CD14-positive monocyte (primary cell): ENCODE results near the gene NUP210. TPM values are rescaled to one million over a fixed set of nuclear protein-coding genes. Genes with fewer than 3 reads are reported as not detected.
A peak's percentile ranks its signal among the peaks of the same experiment; 100 is the strongest.

Experiments used
- DNase-seq, 3 donors: peaks; one replicate each; pipeline ENCODE4 v3.0.0-alpha.2; 2011 to 2022
- H2AFZ ChIP-seq: 2 replicates; pipeline ENCODE4 v1.6.0; 2012; ENCODE audit warnings: mild to moderate bottlenecking, low read depth, low read length, inconsistent platforms; ENCODE audit not compliant: insufficient read depth, poor library complexity, severe bottlenecking
- H3K27ac ChIP-seq, 2 donors: 1 replicate in 1 of 2; 2 replicates in 1 of 2; pipeline ENCODE4 v1.5.1; 2012 to 2013; ENCODE audit warnings: low read length in 2 of 2, control low read depth in 1 of 2, inconsistent platforms in 1 of 2, low read depth in 1 of 2, mild to moderate bottlenecking in 1 of 2
- H3K27me3 ChIP-seq, 2 donors: one replicate each; pipeline versions ENCODE4 v1.6.0 to v1.6.1; 2011 to 2013; ENCODE audit warnings: low read length in 2 of 2; ENCODE audit not compliant: control insufficient read depth in 2 of 2, insufficient read depth in 2 of 2
- H3K36me3 ChIP-seq, 2 donors: replicated peaks in 1 of 2; 1 replicate in 1 of 2; 2 replicates in 1 of 2; pipeline versions ENCODE4 v1.5.1 to v1.6.1; 2012 to 2013; ENCODE audit warnings: low read length in 2 of 2, control low read depth in 1 of 2, inconsistent platforms in 1 of 2, mild to moderate bottlenecking in 1 of 2; ENCODE audit not compliant: insufficient read depth in 2 of 2, control insufficient read depth in 1 of 2
- H3K4me1 ChIP-seq, 2 donors: 1 replicate in 1 of 2; 2 replicates in 1 of 2; pipeline versions ENCODE4 v1.5.1 to v1.6.1; 2012 to 2013; ENCODE audit warnings: low read length in 2 of 2, control low read depth in 1 of 2, inconsistent platforms in 1 of 2, mild to moderate bottlenecking in 1 of 2, moderate library complexity in 1 of 2; ENCODE audit not compliant: insufficient read depth in 2 of 2, control insufficient read depth in 1 of 2
- H3K4me2 ChIP-seq: replicated peaks from 2 replicates; pipeline ENCODE3; 2012; ENCODE audit warnings: low read length, moderate library complexity, mild to moderate bottlenecking; ENCODE audit not compliant: poor library complexity, severe bottlenecking; ENCODE audit errors: extremely low read depth
- H3K4me3 ChIP-seq, 3 experiments: fragments of 200-600 bp in 1 of 3; sonication (generic) in 1 of 3; replicated peaks in 1 of 3; 1 replicate in 2 of 3; 2 replicates in 1 of 3; pipeline ENCODE4 v1.5.1; 2011 to 2013; ENCODE audit warnings: low read length in 3 of 3, mild to moderate bottlenecking in 3 of 3, control low read depth in 2 of 3, low read depth in 2 of 3, inconsistent platforms in 1 of 3, moderate library complexity in 1 of 3
- H3K79me2 ChIP-seq: 2 replicates; pipeline ENCODE4 v1.6.0; 2012; ENCODE audit warnings: mild to moderate bottlenecking, control low read depth, inconsistent platforms, low read length, moderate library complexity; ENCODE audit not compliant: insufficient read depth
- H3K9ac ChIP-seq: 2 replicates; pipeline ENCODE4 v1.6.0; 2017; ENCODE audit warnings: low read length, mild to moderate bottlenecking; ENCODE audit not compliant: insufficient read depth, poor library complexity, severe bottlenecking
- H3K9me3 ChIP-seq, 2 donors: replicated peaks in 1 of 2; 1 replicate in 1 of 2; 2 replicates in 1 of 2; pipeline versions ENCODE4 v1.5.1 to v1.6.1; 2012 to 2013; ENCODE audit warnings: low read length in 2 of 2, control low read depth in 1 of 2; ENCODE audit not compliant: control insufficient read depth in 1 of 2, insufficient read depth in 1 of 2
- H4K20me1 ChIP-seq: 2 replicates; pipeline ENCODE4 v1.6.0; 2012; ENCODE audit warnings: mild to moderate bottlenecking, low read length, control low read depth, moderate library complexity; ENCODE audit not compliant: insufficient read depth
- H3K27ac Mint-ChIP-seq, 7 donors: one replicate each; pipeline ENCODE4 v1.8.0; 2020; ENCODE audit warnings: mild to moderate bottlenecking in 7 of 7, mixed read lengths in 7 of 7, moderate library complexity in 6 of 7, inconsistent platforms in 2 of 7
- H3K27me3 Mint-ChIP-seq, 3 donors: one replicate each; pipeline ENCODE4 v1.8.0; 2021 to 2022; ENCODE audit warnings: low read depth in 3 of 3, mild to moderate bottlenecking in 3 of 3, mixed read lengths in 3 of 3, moderate library complexity in 3 of 3, inconsistent platforms in 1 of 3
- H3K36me3 Mint-ChIP-seq, 2 donors: one replicate each; pipeline ENCODE4 v1.8.0; 2020; ENCODE audit warnings: mixed read lengths in 2 of 2, inconsistent platforms in 1 of 2, mild to moderate bottlenecking in 1 of 2
- H3K4me1 Mint-ChIP-seq: one replicate; pipeline ENCODE4 v1.8.0; 2020; ENCODE audit warnings: mild to moderate bottlenecking, mixed read lengths
- H3K4me3 Mint-ChIP-seq, 2 donors: one replicate each; pipeline ENCODE4 v1.8.0; 2020; ENCODE audit warnings: mild to moderate bottlenecking in 2 of 2, mixed read lengths in 2 of 2, moderate library complexity in 1 of 2
- H3K9me3 Mint-ChIP-seq, 7 donors: one replicate each; pipeline ENCODE4 v1.8.0; 2020 to 2022; ENCODE audit warnings: mixed read lengths in 7 of 7, mild to moderate bottlenecking in 6 of 7, moderate library complexity in 6 of 7, inconsistent platforms in 2 of 7
- WGBS: methylation state at CpG from one replicate; pipeline ENCODE4 v1.1.5; 2013; ENCODE audit warnings: missing lambda C conversion rate; ENCODE audit not compliant: insufficient coverage; 5-methylcytosine and 5-hydroxymethylcytosine counted together
- intact Hi-C, 2 donors: fragments of 100-400 bp; cut with micrococcal nuclease; formaldehyde crosslinking; loops; one replicate each; pipeline versions ENCODE4 v1.15.0 to v1.15.1; 2023
- polyA plus RNA-seq, 3 donors: library from polyadenylated mRNA; depleted of rRNA in 1 of 3; unstranded in 2 of 3; stranded (reverse) in 1 of 3; fragments of 300-500 nt in 2 of 3; fragments of >200 nt in 1 of 3; fragmentation: Illumina TruSeq in 2 of 3; gene quantifications; 1 replicate in 2 of 3; 2 replicates in 1 of 3; pipeline ENCODE4 v1.2.3, GENCODE V29; 2012 to 2021
- TF ChIP-seq, protein P1 (sequence below): fragments of 200-600 bp; IDR thresholded peaks from one replicate; pipeline ENCODE4 v1.8.0; 2022; ENCODE audit warnings: antibody characterized with exemption, mild to moderate bottlenecking

NUP210 gene
- polyA plus RNA-seq, 3 donors, result 7.9 to 43.5 (median 13.0) TPM

DNA sequence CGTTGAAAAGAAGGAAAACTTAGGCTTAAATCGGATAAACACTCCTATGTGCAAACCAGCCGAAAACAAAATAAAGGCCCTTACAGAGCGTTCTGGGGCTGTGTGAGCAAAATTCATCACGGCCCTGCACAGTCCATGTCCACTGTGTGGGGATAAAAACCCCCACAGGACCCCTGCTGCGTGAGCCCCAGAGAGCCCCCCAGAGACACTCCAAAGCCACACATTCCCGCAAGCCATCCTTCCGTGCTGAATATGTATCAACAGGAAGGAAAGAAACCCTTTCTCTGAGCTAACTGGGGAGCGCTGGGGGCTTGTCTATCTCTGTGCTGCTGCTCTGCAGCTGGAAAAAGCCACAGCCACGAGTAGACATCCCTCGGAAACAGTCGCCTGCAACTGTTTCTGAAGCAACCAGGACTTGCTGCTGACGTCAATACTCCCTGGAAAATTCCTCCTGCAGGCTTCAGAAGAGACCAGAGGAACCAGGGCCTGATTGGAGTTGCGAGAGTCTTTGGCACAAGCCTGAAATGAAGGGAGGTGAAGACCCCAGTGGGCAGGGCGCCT lies 72.7 kb downstream of the NUP210 start:
- Mint-ChIP-seq H3K4me3 (no peak overlapping the region), H3K27me3 (no peaks in the 10 kb centered on the region), H3K27ac (peak overlapping the region in 5 of 7 donors; percentile 32 to 85 (median 63)), H3K4me1 (peaks cover 33% of the 10 kb centered on the region), H3K36me3 (peaks cover 76 to 97% of the 10 kb centered on the region in 2 donors), H3K9me3 (no peaks in the 10 kb centered on the region)
- Histone ChIP-seq H3K9ac (no peak overlapping the region), H2AFZ (no peak overlapping the region), H3K4me2 (no peak overlapping the region), H4K20me1 (peaks cover 7% of the 10 kb centered on the region), H3K36me3 (peaks cover 78 to 95% of the 10 kb centered on the region in 2 donors), H3K27me3 (no peaks in the 10 kb centered on the region), H3K27ac (peak overlapping the region in 1 of 2 donors; percentile 59), H3K9me3 (no peaks in the 10 kb centered on the region), H3K4me1 (peaks cover 22 to 23% of the 10 kb centered on the region in 2 donors), H3K79me2 (no peaks in the 10 kb centered on the region), H3K4me3 (no peak overlapping the region)
- DNase-seq, result no peak
- intact Hi-C loops, result loop anchor here in 1 of 2 donors (5.0 kb wide), 1 partner anchor 105 kb away; no protein-coding TSS in a partner anchor
- 68% methylated on average over 13 of the region's 15 CpGs for WGBS
- TF ChIP-seq, protein P1, sequence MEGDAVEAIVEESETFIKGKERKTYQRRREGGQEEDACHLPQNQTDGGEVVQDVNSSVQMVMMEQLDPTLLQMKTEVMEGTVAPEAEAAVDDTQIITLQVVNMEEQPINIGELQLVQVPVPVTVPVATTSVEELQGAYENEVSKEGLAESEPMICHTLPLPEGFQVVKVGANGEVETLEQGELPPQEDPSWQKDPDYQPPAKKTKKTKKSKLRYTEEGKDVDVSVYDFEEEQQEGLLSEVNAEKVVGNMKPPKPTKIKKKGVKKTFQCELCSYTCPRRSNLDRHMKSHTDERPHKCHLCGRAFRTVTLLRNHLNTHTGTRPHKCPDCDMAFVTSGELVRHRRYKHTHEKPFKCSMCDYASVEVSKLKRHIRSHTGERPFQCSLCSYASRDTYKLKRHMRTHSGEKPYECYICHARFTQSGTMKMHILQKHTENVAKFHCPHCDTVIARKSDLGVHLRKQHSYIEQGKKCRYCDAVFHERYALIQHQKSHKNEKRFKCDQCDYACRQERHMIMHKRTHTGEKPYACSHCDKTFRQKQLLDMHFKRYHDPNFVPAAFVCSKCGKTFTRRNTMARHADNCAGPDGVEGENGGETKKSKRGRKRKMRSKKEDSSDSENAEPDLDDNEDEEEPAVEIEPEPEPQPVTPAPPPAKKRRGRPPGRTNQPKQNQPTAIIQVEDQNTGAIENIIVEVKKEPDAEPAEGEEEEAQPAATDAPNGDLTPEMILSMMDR, result no peak

DNA sequence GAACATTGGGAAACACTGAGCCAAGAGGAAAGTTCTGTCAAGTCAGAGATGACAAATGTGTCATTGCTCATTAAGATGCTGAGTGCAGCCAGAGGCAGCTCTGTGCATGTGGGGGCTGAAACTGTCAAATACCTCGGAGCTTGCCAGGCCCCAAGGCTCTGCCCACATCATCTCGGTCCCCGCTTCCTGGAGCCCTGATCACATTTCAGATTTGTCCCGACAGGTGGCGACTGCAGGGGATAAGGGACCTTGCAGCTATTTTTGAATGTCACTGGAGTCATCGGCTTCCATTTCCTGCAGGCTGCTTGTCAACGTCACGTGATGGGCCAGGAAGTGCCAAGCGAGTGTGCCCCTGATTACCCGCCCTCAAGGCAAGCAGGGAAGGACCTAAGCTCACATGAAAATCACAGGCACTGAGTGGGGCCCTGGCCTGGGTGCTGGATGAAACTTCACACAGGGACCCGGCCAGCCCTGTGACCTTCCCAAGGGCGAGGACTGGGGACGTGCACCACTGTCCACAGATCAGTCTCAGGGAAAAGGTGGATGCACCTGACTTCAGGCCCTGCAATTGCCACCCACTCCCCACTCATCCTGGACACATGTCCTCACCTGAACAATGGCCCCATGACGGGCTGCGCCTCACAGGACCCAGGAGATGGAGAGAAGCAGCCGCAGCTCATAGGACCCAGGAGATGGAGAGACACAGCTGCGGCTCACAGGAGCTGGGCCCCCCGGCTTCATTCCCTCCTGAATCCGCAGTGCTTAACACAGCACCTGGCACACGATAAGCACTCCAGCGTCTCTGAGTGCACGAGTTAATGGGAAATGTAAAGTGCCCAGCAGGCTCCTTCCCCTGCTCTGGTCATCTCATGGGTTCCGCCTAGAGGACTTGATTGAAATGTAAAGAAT lies 73.4 kb downstream of the NUP210 start:
- peaks cover 4% of the 10 kb centered on the region for H4K20me1 ChIP-seq
- H3K9ac ChIP-seq, result no peak overlapping the region
- H3K27ac ChIP-seq, result peak overlapping the region; percentile 22 to 59
- no peaks in the 10 kb centered on the region for H3K27me3 ChIP-seq
- H3K9me3 Mint-ChIP-seq, result no peaks in the 10 kb centered on the region
- peaks cover 18 to 20% of the 10 kb centered on the region in 2 donors for H3K4me1 ChIP-seq
- no peak overlapping the region for H3K4me3 ChIP-seq
- H3K27me3 Mint-ChIP-seq, result no peaks in the 10 kb centered on the region
- no peaks in the 10 kb centered on the region for H3K9me3 ChIP-seq
- no peak overlapping the region for H2AFZ ChIP-seq
- H3K4me2 ChIP-seq, result no peak overlapping the region
- H3K79me2 ChIP-seq, result no peaks in the 10 kb centered on the region
- DNase-seq, result peak; percentile 52 to 77 (median 56)
- peaks cover 77 to 97% of the 10 kb centered on the region in 2 donors for H3K36me3 Mint-ChIP-seq
- H3K4me1 Mint-ChIP-seq, result peaks cover 31% of the 10 kb centered on the region
- no peak overlapping the region for H3K4me3 Mint-ChIP-seq
- intact Hi-C loops, result loop anchor here in 1 of 2 donors (5.0 kb wide), 1 partner anchor 106 kb away; no protein-coding TSS in a partner anchor
- TF ChIP-seq, protein P1, result peak; percentile 47
- 56% methylated on average over 22 of the region's 23 CpGs for WGBS
- peak overlapping the region in 6 of 7 donors; percentile 32 to 85 (median 66) for H3K27ac Mint-ChIP-seq
- peaks cover 78 to 95% of the 10 kb centered on the region in 2 donors for H3K36me3 ChIP-seq
